OCI-LY7 (cell line): ENCODE results near the gene CLMN. TPM values are rescaled to one million over a fixed set of nuclear protein-coding genes. Genes with fewer than 3 reads are reported as not detected.

ENCODE experiments used
- BruUV-seq: library from RNA; stranded (reverse); fragments of 400-500 nt; replicated peaks from 2 replicates; lab custom pipeline; 2021; lab: Mats Ljungman, UMichigan
- CTCF ChIA-PET: fragments of 300-600 bp; sonication (Branson Sonifier 250); formaldehyde crosslinking; loops from one replicate; lab custom pipeline; 2022; ENCODE audit warnings: antibody characterized with exemption; ENCODE audit not compliant: unreplicated experiment; lab: Charles Lee
- POLR2A ChIA-PET: fragments of 300-600 bp; sonication (Branson Sonifier 250); formaldehyde crosslinking; loops from one replicate; lab custom pipeline; 2022; ENCODE audit warnings: antibody characterized with exemption; lab: Charles Lee
- DNase-seq: peaks from one replicate; pipeline ENCODE4 v3.0.0-alpha.2; 2015; ENCODE audit warnings: low spot score
- H2AFZ ChIP-seq: fragments of 200-600 bp; sonication (generic), shearing (Covaris generic); 2 replicates; pipeline ENCODE4 v1.6.1; 2014; ENCODE audit warnings: mild to moderate bottlenecking, antibody characterized with exemption, low read length, moderate library complexity
- H3K27ac ChIP-seq: fragments of 200-600 bp; sonication (generic); 2 replicates; pipeline ENCODE4 v1.5.1; 2014; ENCODE audit warnings: mixed run types, low read depth, mild to moderate bottlenecking, moderate library complexity, low read length, inconsistent platforms; ENCODE audit not compliant: poor library complexity, severe bottlenecking
- H3K36me3 ChIP-seq: fragments of 200-600 bp; sonication (generic); 2 replicates; pipeline ENCODE4 v1.6.1; 2014; ENCODE audit warnings: mild to moderate bottlenecking, antibody characterized with exemption, low read length, moderate library complexity, mixed read lengths; ENCODE audit not compliant: insufficient read depth
- H3K4me1 ChIP-seq: fragments of 200-600 bp; sonication (generic); 2 replicates; pipeline ENCODE4 v1.5.1; 2014; ENCODE audit warnings: mild to moderate bottlenecking, low read length; ENCODE audit not compliant: insufficient read depth, poor library complexity, severe bottlenecking
- H3K4me2 ChIP-seq: fragments of 200-600 bp; sonication (generic); 2 replicates; pipeline ENCODE4 v1.6.1; 2014; ENCODE audit warnings: mild to moderate bottlenecking, low read length
- H3K4me3 ChIP-seq: fragments of 200-600 bp; sonication (generic); 2 replicates; pipeline ENCODE4 v1.5.1; 2014; ENCODE audit warnings: mild to moderate bottlenecking, low read depth, low read length; ENCODE audit not compliant: poor library complexity, severe bottlenecking
- H3K79me2 ChIP-seq: fragments of 200-600 bp; sonication (generic); 2 replicates; pipeline ENCODE4 v1.6.1; 2016; ENCODE audit warnings: low read depth, mild to moderate bottlenecking, low read length, moderate library complexity, mixed read lengths; ENCODE audit not compliant: insufficient read depth
- H3K9me2 ChIP-seq: fragments of 200-600 bp; sonication (generic); 2 replicates; pipeline ENCODE4 v1.6.1; 2016; ENCODE audit warnings: mild to moderate bottlenecking, low read length, mixed read lengths; ENCODE audit not compliant: insufficient read depth
- H3K9me3 ChIP-seq: fragments of 200-600 bp; sonication (generic); 2 replicates; pipeline ENCODE4 v1.6.1; 2014; ENCODE audit warnings: mild to moderate bottlenecking, mixed run types, low read length, mixed read lengths
- H4K20me1 ChIP-seq: fragments of 200-600 bp; sonication (generic); 2 replicates; pipeline ENCODE4 v1.6.1; 2014; ENCODE audit warnings: mild to moderate bottlenecking, antibody characterized with exemption, low read length, moderate library complexity, mixed read lengths; ENCODE audit not compliant: insufficient read depth
- EZH2phosphoT487 ChIP-seq: fragments of 200-600 bp; sonication (generic); IDR thresholded peaks from 2 replicates; pipeline ENCODE4 v1.6.1; 2018; ENCODE audit warnings: low read depth, borderline replicate concordance, mild to moderate bottlenecking, mixed run types, antibody characterized with exemption, low read length, moderate library complexity, mixed read lengths
- intact Hi-C: fragments of 100-400 bp; cut with micrococcal nuclease; formaldehyde crosslinking; loops from one replicate; pipeline ENCODE4 v1.10.0; 2022; ENCODE audit not compliant: unreplicated experiment
- total RNA-seq, 2 experiments: library from RNA; depleted of rRNA in 1 of 2; stranded (reverse); fragments of >200 nt in 1 of 2; shearing (Covaris generic) in 1 of 2; gene quantifications; 2 replicates each; pipeline ENCODE4 v1.2.3, GENCODE V29; 2014 to 2022
- TF ChIP-seq, protein P1 (sequence below): fragments of 200-600 bp; sonication (generic); conservative IDR thresholded peaks from 2 replicates; pipeline ENCODE4 v1.5.1; 2014; ENCODE audit warnings: mild to moderate bottlenecking, antibody characterized with exemption, low read length, moderate library complexity, mixed read lengths

Gene CLMN
- total RNA-seq, 2 experiments from 2014 or later = 6.8 to 12.0 TPM

DNA sequence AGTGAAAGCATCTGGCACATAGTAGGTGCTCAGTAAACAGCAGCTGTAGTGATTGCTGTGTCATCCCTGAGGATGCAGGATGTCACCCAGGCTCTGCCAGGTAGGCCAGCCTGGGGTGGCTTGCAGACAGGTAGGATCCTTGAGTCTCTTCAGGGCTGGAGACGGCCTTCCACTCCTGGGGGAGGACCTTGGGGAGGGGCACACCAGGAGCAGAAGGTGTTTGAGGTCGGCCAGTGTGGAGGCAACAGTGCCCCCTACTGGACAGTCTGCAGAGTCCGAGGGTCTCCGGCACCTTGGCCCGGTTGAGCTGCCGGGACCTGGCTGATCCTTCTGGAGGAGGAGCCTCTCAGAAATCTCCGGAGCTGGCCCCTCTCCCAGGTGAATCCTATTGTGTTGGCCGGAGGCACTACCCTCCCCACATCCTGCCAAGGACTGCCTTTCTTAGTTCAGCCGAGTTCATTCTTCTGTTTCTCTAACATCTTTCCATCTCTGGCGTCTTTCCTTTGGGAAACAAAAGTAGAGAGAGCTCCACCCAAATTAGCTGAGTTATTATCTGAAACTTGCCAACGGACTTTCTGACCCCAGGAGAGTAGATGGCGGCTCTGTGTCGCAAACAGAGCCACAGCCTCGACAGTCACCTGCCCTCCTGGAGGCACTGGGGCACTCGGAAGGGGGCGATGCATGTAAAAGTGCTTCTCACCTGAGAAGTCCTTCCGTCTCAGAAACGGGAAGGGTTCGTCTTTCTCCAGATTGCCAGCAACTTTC is 41.8 kb upstream of the CLMN start:
- Histone ChIP-seq H3K4me3 (no peak overlapping the region), H3K9me2 (no peaks in the 10 kb centered on the region), H3K36me3 (no peaks in the 10 kb centered on the region), H2AFZ (no peak overlapping the region), H3K4me1 (no peaks in the 10 kb centered on the region), H3K79me2 (no peaks in the 10 kb centered on the region), H3K9me3 (no peaks in the 10 kb centered on the region), H4K20me1 (no peaks in the 10 kb centered on the region), H3K27ac (no peak overlapping the region), H3K4me2 (no peak overlapping the region)
- intact Hi-C loops = loop anchor here (1.0 to 10.0 kb wide), 3 partner anchors 132 to 674 kb away; no protein-coding TSS in a partner anchor
- CTCF ChIA-PET = interaction anchor here (0.6 kb wide), 1 partner anchor 157 kb away, joined by 4 read pairs; no protein-coding TSS in a partner anchor
- TF ChIP-seq, protein P1, sequence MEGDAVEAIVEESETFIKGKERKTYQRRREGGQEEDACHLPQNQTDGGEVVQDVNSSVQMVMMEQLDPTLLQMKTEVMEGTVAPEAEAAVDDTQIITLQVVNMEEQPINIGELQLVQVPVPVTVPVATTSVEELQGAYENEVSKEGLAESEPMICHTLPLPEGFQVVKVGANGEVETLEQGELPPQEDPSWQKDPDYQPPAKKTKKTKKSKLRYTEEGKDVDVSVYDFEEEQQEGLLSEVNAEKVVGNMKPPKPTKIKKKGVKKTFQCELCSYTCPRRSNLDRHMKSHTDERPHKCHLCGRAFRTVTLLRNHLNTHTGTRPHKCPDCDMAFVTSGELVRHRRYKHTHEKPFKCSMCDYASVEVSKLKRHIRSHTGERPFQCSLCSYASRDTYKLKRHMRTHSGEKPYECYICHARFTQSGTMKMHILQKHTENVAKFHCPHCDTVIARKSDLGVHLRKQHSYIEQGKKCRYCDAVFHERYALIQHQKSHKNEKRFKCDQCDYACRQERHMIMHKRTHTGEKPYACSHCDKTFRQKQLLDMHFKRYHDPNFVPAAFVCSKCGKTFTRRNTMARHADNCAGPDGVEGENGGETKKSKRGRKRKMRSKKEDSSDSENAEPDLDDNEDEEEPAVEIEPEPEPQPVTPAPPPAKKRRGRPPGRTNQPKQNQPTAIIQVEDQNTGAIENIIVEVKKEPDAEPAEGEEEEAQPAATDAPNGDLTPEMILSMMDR = peak; percentile 92
- TF ChIP-seq EZH2phosphoT487 = no peak
- no TSS peak for BruUV-seq
- POLR2A ChIA-PET = interaction anchor here (1.3 kb wide), 1 partner anchor 34 kb away, joined by 3 read pairs; no protein-coding TSS in a partner anchor
- peak; percentile 55 for DNase-seq

DNA sequence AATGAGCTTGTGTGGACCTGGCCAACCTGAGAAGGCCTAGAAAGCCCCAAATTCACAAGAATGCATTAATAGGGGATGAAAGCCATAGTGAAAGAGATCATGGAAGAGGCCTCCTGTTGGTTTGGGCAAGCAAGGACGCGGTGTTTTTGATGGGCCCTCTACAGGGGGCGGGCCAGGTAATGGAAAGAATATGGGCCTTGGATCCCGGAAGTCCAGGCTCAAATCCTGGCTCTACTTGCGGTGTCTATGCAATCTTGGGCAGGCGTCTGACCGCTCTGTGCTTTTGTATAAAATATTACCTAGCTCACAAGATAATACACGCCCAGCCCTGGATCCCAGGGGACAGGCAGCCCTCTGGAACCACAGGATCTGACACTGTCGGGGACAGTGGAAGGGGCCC is 41.1 kb upstream of the CLMN start:
- no TSS peak for BruUV-seq
- H2AFZ ChIP-seq = no peak overlapping the region
- no peak overlapping the region for H3K4me3 ChIP-seq
- intact Hi-C loops = loop anchor here (1.0 to 10.0 kb wide), 3 partner anchors 132 to 674 kb away; no protein-coding TSS in a partner anchor
- no peak for TF ChIP-seq EZH2phosphoT487
- TF ChIP-seq, protein P1 = no peak
- H4K20me1 ChIP-seq = no peaks in the 10 kb centered on the region
- ChIA-PET CTCF (no interaction called here), POLR2A (interaction anchor here (0.6 kb wide), 1 partner anchor 9 kb away, joined by 3 read pairs; no protein-coding TSS in a partner anchor)
- no peaks in the 10 kb centered on the region for H3K9me2 ChIP-seq
- no peaks in the 10 kb centered on the region for H3K4me1 ChIP-seq
- no peak overlapping the region for H3K27ac ChIP-seq
- no peak overlapping the region for H3K4me2 ChIP-seq
- no peak for DNase-seq
- no peaks in the 10 kb centered on the region for H3K79me2 ChIP-seq
- H3K36me3 ChIP-seq = no peaks in the 10 kb centered on the region
- no peaks in the 10 kb centered on the region for H3K9me3 ChIP-seq
